Embryonic facial prominence (tissue), 1 donor: ENCODE data around the gene SHISA3.

Source experiments
- DNase-seq: peaks from one replicate; pipeline ENCODE4 v3.0.0-alpha.2; 2016; ENCODE audit errors: extremely low spot score

The SHISA3 gene

DNA sequence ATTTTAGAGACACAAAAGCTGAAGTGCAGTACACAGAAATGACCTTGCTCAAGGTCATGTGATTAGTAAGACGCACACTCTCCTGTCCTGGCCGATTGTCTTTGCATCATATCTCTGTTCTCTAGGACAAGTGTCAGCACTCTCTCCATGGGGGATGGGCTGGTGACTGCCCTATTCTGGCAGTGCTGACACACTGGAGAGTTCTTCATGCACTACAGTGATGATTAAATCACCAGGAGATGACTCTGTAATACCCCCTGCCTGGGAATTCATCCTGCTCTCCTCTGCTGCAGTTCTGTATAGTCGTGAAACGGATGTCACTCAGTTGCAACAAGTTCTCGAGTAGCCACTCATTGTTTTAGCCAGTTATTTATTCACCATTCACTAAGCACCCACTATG is 5.3 kb upstream of the SHISA3 start:
- no peak for DNase-seq

DNA sequence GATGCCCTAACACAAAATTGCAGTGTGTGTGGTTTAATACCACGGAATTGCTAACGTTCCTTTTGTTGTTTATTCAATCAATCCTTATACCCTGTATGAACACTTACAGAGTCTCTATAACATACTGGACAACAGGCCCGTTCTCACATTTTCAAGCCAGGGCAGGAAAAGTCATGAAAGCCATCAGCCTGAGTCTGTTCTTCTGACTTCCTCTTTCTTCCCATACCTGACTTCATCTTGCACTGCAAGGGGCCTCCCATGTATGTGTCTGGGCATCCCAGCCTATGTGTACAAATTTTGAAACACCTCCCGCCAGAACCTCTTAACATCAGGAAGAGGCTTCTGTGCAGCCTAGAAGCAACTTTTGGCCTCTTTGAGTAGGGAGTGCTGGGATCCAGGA is 4.9 kb upstream of the SHISA3 start:
- DNase-seq: no peak

DNA sequence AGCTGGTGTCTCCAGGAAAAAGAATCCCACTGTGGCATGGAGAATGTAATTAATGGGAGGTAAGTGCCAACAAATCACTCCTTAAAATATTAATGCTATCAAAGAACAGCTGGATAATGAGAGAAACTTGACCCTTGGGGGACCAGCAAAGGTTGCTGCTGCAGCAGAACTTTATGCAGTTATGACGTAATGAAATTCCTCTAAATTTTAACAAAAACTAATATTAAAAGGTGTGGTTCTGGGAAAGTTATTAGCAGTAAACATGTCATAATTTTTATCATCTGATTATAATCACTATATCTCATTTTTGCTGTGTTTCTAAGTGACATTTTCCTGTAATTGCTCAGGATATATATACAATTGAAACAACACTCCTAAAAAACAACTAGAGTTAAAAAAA is 1.7 kb upstream of the SHISA3 start:
- DNase-seq: no peak

DNA sequence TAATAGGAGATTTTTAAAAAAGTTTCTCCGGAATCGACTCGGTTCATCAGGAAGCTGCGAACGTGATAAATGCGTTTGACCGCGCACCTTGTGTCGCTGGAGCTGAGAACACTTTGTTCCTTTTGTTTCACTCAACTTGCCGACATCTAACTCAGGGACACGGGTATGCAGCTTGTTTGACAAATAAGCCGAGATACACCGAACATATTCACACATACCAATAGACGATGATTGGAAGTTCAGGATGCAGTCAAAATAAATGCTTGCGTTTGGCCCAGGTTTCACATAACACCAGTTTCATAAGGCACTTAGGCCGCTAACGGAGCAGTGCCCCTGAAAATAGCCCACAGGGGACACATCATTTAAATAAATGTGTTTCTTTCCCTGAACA is 932 bp upstream of the SHISA3 start:
- DNase-seq: no peak

DNA sequence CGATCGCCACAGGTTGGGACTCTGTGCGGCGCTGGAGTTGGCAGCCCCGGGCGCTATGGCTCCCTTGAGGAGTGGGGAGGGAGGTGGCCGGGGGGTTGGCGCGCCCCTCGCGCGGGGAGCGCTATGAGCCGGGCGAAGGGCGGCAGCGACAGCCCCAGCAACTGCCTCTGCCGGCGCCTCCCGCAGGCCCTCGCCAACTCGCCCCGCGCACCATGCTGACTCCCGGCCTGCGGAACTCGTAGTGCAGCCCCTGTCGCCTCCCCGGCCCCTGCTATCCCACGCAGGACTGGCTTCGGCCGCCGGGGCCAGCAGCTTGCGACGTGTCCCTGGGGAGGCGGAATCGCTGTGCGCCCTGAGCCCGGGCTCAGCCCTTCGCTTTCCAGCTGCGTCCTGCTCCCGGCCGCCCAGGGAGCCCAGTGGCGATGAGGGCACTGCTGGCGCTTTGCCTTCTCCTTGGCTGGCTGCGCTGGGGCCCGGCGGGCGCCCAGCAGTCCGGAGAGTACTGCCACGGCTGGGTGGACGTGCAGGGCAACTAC is 415 bp downstream of the SHISA3 start:
- no peak for DNase-seq

DNA sequence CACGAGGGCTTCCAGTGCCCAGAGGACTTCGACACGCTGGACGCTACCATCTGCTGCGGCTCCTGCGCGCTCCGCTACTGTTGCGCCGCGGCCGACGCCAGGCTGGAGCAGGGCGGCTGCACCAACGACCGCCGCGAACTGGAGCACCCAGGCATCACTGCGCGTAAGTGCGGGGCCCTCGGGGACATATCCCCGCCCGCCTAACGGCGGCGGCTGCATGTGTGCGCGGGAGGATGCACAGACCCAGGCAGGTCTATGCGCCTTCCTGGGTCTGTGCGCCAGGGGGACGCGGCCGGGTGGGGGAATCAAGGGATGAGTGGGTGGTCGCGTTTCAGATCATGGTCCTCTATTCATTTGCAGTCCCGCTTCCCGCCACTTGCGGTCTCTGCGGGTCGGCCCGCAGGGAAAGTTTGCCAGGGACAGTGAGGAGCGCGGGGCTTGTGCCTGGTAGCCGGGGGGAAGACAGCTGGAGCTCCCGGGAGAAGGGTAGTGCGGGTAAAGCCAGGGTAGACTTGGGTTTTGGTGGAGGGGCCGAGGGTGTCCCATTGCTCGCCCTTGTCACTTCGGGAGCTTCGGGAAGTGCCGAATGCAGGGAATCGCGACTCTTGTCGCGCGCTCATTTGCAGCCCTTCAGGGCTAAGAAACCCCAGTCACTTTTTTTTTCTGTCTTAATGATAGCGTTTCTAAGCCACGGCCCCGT is 1.0 kb downstream of the SHISA3 start:
- no peak for DNase-seq

DNA sequence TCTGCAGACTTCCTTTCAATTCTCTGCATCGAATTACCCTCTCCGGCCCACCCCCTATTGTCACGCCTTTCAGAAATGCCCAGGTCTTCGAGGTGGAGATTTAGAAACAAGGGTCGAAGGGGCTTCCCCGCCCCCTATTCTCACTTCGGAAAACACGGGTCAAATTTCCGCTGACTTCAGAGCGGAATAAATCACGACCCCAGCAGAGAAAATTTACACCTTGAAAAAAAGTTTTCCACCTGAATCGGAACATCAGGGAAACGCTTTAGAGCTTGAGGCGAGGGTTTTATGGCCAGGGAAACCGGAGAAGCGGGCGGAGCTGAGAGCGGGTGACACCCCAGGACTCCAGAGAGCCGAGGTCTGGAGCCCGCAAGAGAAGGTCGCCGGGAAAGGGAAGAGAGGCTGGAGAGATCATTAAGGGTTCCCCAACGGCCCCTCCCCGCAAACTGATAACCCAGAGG is 1.6 kb downstream of the SHISA3 start:
- DNase-seq: no peak

DNA sequence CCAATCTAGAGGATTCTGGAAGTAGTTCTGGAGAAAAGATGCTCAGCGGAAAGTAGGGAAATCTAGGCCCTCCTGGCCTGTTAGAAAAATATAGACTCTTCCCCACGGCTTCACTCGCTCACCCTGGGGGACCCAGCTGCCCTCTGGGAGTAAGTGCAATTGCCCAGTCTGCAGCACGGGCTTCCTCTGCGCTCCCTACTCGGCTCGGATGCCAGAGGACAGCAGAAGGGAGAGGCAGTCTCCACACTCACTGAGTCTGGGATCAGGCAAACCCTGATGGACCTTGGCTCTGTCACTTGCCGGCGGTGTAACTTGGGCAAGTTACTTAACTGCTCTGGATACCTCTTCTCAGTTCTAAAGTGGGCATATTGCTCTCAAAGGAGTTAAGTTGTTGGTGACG is 2.1 kb downstream of the SHISA3 start:
- DNase-seq: no peak

DNA sequence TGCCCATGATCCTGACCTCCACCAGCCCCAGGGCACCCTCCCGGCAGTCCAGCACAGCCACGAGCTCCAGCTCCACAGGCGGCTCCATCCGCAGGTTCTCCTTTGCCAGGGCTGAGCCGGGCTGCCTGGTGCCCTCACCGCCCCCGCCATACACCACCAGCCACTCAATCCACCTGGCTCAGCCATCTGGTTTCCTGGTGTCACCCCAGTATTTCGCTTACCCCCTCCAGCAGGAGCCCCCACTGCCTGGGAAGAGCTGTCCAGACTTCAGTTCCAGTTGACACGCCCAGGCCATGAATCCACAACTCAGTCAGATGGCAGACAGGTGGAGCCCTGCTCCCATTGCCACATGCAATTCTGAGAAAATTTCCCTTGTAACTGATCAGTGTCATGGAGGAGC is 3.9 kb downstream of the SHISA3 start:
- DNase-seq: no peak

DNA sequence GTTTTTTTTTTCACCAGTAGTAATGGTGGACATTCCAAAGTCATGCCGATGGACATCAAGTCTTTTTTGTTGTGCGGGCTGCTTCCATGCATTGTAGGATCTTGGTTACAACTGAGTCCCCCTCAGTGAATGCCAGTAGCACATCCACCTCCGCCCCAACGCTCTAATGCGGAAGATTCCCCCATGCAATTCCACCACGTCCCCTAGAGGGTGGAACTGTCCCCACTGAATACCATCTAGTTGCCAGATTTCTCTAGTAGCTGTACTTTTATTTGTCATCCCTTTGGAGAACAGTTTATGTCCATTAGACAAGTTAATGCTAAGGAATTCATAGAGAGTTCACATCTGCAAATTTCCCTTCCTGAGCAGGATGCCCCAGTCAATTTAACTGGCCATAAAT is 6.7 kb downstream of the SHISA3 start:
- no peak for DNase-seq

DNA sequence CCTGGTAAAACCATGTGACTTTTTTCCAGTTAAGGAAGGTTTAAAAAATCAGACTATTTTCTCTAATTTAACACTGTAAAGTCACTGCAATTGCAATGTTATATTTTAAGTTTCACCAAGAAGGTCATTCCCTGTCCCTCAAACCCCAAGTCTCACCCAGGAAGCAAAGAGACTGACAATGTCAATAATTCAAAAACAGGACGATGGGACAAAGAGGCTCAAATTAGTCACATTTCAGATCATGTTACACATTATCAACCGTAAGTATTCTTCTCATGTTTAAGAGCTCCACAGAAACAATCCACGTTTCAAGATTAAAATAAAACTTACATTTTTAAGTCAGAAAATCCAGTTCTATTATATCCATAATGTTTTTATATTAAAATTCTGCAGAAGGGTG is 13.2 kb downstream of the SHISA3 start:
- DNase-seq: no peak

DNA sequence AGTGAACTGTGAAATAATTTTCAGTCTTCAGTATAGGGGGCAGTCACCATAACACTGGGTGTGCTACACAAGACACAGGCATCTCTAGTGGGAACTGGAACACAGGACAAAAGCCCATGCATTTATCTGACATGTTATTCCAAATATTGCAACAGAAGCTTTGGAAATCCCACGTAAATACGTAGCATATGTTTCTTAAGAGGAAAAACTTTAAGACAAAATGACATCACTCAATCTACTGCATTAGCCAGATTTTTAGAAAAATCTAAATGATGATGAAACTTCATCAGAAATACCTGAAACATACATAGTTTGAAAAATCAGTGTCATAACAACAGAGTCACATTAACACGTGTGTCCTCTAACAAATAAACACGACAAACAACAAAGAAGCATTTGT is 14.5 kb downstream of the SHISA3 start:
- DNase-seq: no peak

DNA sequence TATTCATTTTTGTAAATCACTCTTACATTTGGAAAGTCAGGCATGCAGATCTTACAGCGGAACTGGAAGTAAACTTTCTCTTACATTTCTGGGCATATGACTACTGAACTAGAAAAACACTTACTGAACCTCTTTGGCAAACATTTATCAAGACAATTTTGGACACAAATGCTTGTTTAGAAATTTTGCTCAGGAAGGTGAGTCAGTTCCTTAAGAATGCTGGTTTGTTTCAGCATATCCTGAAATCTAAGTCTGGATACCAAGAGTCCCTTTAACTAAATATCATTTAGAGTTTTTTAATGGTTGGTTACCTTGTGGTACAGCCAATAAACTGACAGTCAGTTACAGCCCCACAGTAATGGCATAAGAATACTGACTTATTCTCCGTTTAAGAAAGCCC is 15.0 kb downstream of the SHISA3 start:
- DNase-seq: no peak

DNA sequence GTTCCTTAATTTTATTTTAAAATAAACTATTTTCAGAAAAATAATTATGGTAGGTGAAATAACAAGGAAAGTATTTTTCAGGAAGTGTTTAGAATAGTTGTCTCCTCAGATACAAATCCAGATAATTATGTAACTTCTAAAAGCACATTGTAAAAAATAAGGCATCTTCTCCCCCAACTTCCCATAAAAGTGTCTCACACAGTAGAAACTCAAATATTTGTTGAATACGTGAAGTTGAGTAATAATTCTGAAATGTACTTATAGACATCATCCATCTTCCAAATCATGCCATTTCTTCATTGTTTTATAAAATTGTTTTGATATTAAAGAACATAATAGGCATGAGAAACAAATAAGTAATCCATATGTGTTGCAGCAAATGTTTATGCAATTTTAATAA is 18.0 kb downstream of the SHISA3 start:
- no peak for DNase-seq

DNA sequence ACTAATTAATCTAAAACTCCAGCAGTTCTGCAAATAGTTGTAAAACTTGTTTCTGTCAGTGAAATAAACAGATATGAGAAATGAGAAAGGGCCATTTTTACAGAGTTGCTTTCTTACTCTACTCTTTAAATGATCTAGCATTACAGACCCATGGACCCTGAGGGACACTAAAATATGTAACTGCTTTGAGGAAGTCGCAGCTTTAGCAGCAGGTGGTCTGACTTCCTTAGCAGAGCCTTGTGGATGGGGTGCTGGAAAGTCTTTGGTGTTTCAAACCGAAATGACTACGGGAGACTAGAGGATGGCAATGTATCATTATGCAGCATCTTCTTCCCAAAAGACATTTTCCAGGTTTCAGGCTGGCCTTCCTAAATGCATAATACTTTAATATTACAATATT is 18.7 kb downstream of the SHISA3 start:
- DNase-seq: no peak

DNA sequence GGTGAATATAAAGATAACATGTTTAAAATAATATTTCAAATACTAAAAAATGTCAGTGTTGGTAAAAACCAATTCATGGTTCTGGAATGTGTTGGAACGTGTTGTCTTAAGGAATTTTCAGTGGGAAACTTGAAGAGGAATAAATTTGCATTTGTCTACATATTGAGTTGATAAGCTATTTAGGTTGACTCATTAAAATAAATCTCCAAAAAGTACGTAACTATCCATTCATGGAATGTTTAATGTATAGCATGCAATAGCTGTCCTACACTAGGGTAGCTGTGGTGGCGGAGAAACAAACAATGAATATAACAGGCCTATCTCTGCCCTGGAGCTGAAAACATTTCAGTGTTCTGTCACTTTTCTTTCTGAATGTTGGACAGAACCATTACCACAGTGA is 20.3 kb downstream of the SHISA3 start:
- no peak for DNase-seq

DNA sequence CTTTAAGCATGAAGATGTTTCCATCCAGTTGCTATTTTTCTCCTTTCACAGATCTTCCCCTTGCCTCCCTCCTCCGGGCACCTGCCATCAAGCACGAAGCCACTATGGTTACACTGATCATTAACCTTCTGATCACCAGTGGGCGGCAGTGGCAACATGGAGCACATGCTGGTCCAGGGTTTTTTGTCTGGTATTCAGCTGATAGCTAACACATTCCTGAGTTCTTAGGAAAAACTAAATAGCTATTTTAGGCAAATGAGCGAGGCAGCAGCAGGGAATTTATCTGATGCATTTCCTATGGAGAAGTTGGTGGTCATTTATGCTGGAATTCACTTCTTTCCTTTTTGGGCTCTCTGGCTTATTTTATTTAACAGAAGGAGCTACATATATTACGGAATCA is 22.9 kb downstream of the SHISA3 start:
- DNase-seq: no peak

DNA sequence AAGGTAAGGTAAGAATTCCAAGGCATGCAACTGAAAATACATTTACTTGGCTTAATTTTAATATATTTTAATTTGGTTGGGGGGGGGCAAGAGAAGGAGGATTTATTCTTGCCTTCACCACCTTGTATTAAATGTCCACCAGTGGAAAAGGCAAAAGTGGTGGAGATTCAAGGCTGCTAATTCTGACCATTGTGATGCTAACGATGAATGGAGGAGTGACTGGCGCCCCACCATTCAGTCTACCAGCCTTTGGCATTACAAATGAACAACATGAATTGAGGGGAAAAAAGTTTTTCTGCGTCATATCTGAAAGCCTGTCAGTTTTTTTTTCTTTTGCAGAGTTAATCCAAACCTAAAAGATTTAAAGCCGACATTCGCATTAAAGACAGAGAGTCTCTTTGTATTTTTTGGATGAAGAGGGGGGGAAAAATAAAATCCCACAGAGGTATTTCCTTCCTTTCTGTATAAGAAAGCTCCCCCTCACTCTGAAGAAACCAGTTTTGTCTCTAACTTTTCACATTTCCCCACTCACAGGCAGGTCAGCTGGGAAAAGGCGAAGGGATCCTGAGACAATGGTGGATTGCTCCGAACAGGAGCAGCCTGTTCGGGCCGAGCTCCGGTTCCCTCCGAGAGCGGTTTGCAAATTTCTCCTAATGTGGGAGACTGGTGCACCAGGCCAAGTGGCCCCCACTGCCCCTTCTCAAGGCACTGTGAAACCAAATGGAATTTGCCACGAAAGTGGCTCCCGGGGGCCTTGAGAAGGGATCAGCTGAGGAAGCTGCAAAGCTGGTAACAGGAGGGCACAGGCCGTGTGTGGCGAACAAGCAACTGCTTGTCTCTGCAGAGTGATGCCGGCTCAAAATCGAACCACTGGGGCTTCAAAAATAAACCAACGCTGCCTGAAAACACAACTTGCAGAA is 28.1 kb downstream of the SHISA3 start:
- no peak for DNase-seq

DNA sequence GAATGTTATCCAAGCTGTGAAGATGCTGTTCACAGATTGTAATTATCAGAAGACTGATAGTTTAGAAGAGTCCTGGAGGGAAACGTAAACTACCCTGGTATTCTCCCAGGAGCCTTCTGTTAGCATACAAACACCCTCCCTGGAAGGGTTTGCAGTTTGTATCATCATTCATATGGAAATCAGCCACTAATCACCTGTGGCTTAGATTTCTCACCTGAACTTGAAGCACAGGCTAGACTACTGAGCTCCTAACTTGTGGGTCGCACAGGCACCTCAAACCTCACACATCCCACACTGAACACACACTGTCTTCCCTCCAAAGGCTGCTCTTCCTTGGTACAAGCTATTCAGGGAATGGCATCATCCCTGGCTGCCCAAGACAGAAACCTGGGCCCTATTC is 30.7 kb downstream of the SHISA3 start:
- DNase-seq: no peak

DNA sequence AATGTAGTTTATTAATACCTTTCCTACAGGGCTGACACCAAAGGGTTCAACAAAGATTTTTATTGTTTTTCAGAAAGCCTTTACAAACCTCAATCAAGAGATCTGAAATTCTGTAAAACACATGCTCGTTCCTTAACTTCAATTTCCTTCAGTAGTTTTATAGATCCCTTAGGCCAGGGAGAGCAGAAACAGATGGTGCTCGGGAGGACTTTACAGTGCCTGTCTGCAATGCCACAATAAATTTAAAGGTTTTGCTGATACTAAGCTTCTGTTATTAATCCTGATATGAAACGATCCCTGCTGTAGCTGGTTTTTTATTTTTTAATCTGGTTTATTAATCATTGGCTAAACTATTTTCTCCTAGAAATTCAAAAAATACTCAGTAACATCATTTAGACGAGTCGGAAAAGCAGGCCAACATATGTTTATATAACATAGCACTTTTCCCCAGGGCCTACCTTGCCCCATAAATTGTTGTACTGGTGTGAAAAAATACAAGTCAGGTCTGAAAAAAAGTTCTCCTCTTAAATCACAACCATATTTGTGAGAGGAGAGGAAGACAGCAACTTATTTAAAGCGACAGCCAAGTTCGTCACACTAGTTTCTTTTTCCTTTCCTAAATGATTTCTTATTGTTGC is 39.8 kb downstream of the SHISA3 start:
- DNase-seq: no peak

DNA sequence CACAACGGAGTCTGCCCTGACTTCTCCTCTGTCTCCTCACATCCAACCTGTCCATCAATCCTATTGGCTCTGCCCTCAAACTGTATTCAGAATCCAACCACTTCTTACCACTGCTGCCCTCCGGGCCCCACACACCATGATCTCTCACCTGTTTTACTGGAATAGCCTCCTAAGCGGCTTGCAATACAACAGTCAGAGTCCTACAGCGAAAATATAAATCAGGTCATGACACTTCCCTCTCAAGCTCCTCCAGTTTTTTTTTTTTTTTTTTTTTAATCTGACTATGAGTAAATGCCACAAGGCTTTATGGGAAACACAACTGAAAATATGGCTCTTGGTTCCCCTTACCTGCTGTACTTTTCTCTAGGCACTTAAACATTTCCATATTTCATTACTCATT is 42.8 kb downstream of the SHISA3 start:
- no peak for DNase-seq

DNA sequence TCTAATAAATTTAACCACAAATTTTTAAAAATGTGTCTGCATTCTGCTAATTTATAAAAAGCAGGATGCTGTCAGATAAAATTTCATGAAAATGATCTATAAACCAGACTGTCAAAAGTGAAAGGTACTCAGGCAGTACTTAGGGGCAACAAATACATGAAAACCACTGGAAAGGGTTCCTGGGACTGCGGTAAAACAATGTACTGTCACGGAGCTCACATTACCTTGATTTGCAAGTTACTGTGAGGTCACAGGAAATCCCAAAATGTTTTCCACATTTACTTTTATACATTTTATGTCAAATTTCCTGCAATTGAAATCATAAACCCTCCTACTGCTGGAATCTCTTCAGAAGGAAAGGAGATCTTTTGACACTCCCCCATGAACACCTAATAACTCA is 45.3 kb downstream of the SHISA3 start:
- no peak for DNase-seq

DNA sequence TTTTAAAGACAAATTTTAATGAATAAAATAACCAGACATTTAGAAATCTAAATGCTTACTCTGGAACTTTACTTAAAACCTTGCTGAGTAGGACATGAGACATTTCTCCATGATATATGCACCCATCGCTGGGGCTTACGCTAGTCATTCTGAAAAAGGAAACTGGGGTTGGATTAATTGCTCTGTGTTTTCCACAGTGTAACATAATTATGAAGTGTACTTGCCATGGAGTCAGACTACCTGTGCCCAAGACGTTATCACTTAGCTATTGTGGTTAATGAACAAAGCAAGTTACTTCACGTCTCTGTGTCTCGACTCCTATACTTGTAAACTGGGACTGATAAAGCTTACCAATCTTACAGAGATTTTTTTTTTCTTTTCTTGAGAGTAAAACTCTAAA is 47.8 kb downstream of the SHISA3 start:
- no peak for DNase-seq
